NT2/D1 (cell line): ENCODE results near the gene NELFB.

ENCODE experiments used
- SUZ12 ChIP-seq: IDR thresholded peaks from 2 replicates; pipeline ENCODE4 v1.6.1; 2011; ENCODE audit not compliant: insufficient read length, insufficient read depth; ENCODE audit errors: extremely low read depth
- YY1 ChIP-seq: IDR thresholded peaks from 2 replicates; pipeline ENCODE4 v1.6.1; 2011; ENCODE audit not compliant: insufficient read length, insufficient read depth

DNA sequence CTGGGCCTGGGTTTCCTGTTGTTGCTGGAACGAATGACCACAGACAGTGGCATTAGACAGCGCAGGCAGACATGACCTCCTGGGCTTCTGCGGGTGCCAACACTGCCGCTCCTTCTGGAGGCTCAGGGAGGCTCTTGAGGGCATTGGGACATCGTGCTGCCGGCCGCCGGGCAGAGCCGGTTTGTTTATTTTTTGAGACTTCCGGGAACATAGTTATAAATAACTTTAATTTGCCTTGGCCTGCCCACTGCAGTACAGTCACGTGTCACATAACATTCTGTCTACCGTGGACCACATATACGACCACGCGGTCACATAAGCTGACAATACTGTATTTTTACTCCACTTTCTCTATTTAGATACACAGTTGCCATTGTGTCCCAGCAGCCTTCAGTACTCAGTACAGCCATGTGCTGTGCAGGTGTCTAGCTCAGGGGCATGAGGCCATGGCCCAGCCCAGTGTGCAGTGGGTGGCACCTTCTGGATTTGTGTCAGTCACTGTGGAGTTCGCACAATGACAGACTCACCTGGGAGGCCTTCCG lies 14.2 kb downstream of the NELFB start:
- TF ChIP-seq YY1 (no peak), SUZ12 (no peak)
